GM12878 (cell line): ENCODE measurements around the gene COPG2. TPM values are rescaled to one million over a fixed set of nuclear protein-coding genes. Genes with fewer than 3 reads are reported as not detected.

Source experiments
- ATAC-seq: fragments of 200-7000 bp; cut with Tn5 transposase; 3 replicates; pipeline ENCODE4 v1.9.1; 2020; ENCODE audit warnings: mild to moderate bottlenecking, moderate library complexity
- BruUV-seq: library from RNA; stranded (reverse); fragments of 400-500 nt; replicated peaks from 2 replicates; lab custom pipeline; 2021; lab: Mats Ljungman, UMichigan
- CTCF ChIA-PET: fragments of 300-600 bp; sonication (Branson Sonifier 250); formaldehyde crosslinking; extraction: SDS; loops from one replicate; lab custom pipeline; 2021; ENCODE audit warnings: inconsistent platforms; lab: Yijun Ruan, JAX
- POLR2A ChIA-PET: fragments of 350-600 bp; formaldehyde crosslinking; extraction: SDS; loops from one replicate; lab custom pipeline; 2021; ENCODE audit warnings: inconsistent platforms; lab: Charles Lee
- RAD21 ChIA-PET: fragments of 300-600 bp; sonication (Branson Sonifier 250); formaldehyde crosslinking; loops from one replicate; lab custom pipeline; 2023; ENCODE audit warnings: antibody characterized with exemption; ENCODE audit not compliant: unreplicated experiment; lab: Charles Lee
- SMC1A ChIA-PET: fragments of 300-600 bp; sonication (Branson Sonifier 250); formaldehyde crosslinking; loops from one replicate; lab custom pipeline; 2023; ENCODE audit not compliant: unreplicated experiment, uncharacterized antibody; lab: Charles Lee
- DNase-seq: peaks from one replicate; pipeline ENCODE4 v3.0.0-alpha.2; 2011; ENCODE audit warnings: low read depth, low spot score
- FAIRE-seq: peaks from 3 replicates; lab custom pipeline; 2011; peaks lifted over from hg19 to GRCh38; lab: Jason Lieb, UNC
- H2AFZ ChIP-seq: 2 replicates; pipeline ENCODE4 v1.6.0; 2011; ENCODE audit warnings: low read depth, low read length, control low read depth; ENCODE audit not compliant: control insufficient read depth
- H3K27ac ChIP-seq: 2 replicates; pipeline ENCODE4 v1.5.1; 2011; ENCODE audit warnings: control low read depth; ENCODE audit not compliant: control insufficient read depth, insufficient read depth
- H3K27me3 ChIP-seq, 2 experiments: replicated peaks in 1 of 2; 2 replicates each; pipeline versions ENCODE4 v1.6.0 to v1.6.1; 2011; ENCODE audit warnings: low read length in 1 of 2; ENCODE audit not compliant: control insufficient read depth in 2 of 2, insufficient read depth in 2 of 2
- H3K36me3 ChIP-seq, 2 experiments: 2 replicates each; pipeline ENCODE4 v1.5.1; 2011; ENCODE audit warnings: low read length in 1 of 2; ENCODE audit not compliant: control insufficient read depth in 2 of 2, insufficient read depth in 2 of 2
- H3K4me1 ChIP-seq: 2 replicates; pipeline ENCODE4 v1.6.1; 2011; ENCODE audit warnings: mild to moderate bottlenecking, low read length, moderate library complexity, mixed read lengths; ENCODE audit not compliant: control insufficient read depth, insufficient read depth
- H3K4me2 ChIP-seq: 2 replicates; pipeline ENCODE4 v1.6.0; 2011; ENCODE audit warnings: control low read depth; ENCODE audit not compliant: control insufficient read depth, insufficient read depth
- H3K4me3 ChIP-seq: fragments of 200-600 bp; sonication (generic); 2 replicates; pipeline ENCODE4 v1.5.1; 2016
- H3K79me2 ChIP-seq: 2 replicates; pipeline ENCODE4 v1.6.0; 2011; ENCODE audit warnings: low read length; ENCODE audit not compliant: control insufficient read depth, insufficient read depth
- H3K9ac ChIP-seq: 2 replicates; pipeline ENCODE4 v1.8.0; 2011; ENCODE audit warnings: low read length, control low read depth, mixed read lengths; ENCODE audit not compliant: control insufficient read depth, insufficient read depth
- H3K9me3 ChIP-seq: replicated peaks from 3 replicates; pipeline ENCODE4 v1.5.1; 2011; ENCODE audit warnings: mild to moderate bottlenecking, low read length; ENCODE audit not compliant: control insufficient read depth, insufficient read depth
- H4K20me1 ChIP-seq: 2 replicates; pipeline ENCODE4 v1.6.0; 2011; ENCODE audit not compliant: control insufficient read depth, insufficient read depth
- ASH2L ChIP-seq: fragments of 300-600, 200-600 bp; sonication (generic); IDR thresholded peaks from 2 replicates; pipeline ENCODE4 v1.6.1; 2017; ENCODE audit warnings: low read depth, mild to moderate bottlenecking, borderline replicate concordance
- CREB1 ChIP-seq: IDR thresholded peaks from 2 replicates; pipeline ENCODE4 v1.6.1; 2012; ENCODE audit warnings: low read depth, mild to moderate bottlenecking, inconsistent platforms
- CREM ChIP-seq: IDR thresholded peaks from 2 replicates; pipeline ENCODE4 v1.6.1; 2014; ENCODE audit warnings: antibody characterized with exemption, low read depth
- IRF5 ChIP-seq: fragments of 450-650 bp; IDR thresholded peaks from 2 replicates; pipeline ENCODE4 v1.6.1; 2017; ENCODE audit warnings: borderline replicate concordance
- MAX ChIP-seq: IDR thresholded peaks from 2 replicates; pipeline ENCODE4 v1.6.1; 2012; ENCODE audit warnings: low read depth, low read length, improper control_type of control experiment
- MEF2A ChIP-seq: IDR thresholded peaks from 2 replicates; pipeline ENCODE4 v1.6.1; 2011; ENCODE audit warnings: low read depth, mild to moderate bottlenecking, low read length, moderate library complexity; ENCODE audit not compliant: insufficient read depth
- MXI1 ChIP-seq: fragments of 150-350 bp; IDR thresholded peaks from 2 replicates; pipeline ENCODE4 v1.6.1; 2011; ENCODE audit warnings: low read depth, mild to moderate bottlenecking, inconsistent platforms, low read length, improper control_type of control experiment
- NFIC ChIP-seq: IDR thresholded peaks from 2 replicates; pipeline ENCODE4 v1.6.1; 2012; ENCODE audit warnings: low read depth, mild to moderate bottlenecking, inconsistent platforms, low read length, moderate library complexity
- NR2F1 ChIP-seq: fragments of 450-650 bp; conservative IDR thresholded peaks from 2 replicates; pipeline ENCODE4 v1.6.1; 2017; ENCODE audit warnings: mild to moderate bottlenecking
- PBX3 ChIP-seq: IDR thresholded peaks from 2 replicates; pipeline ENCODE4 v1.6.1; 2011; ENCODE audit warnings: mild to moderate bottlenecking, low read depth, low read length, moderate library complexity; ENCODE audit not compliant: insufficient replicate concordance
- RAD21 ChIP-seq: IDR thresholded peaks from 2 replicates; pipeline ENCODE4 v1.6.1; 2011; ENCODE audit warnings: mild to moderate bottlenecking, low read depth, low read length, moderate library complexity; ENCODE audit not compliant: insufficient read depth
- SMARCA5 ChIP-seq: fragments of 450-650 bp; IDR thresholded peaks from 2 replicates; pipeline ENCODE4 v1.6.1; 2017; ENCODE audit warnings: mild to moderate bottlenecking
- YBX1 ChIP-seq: fragments of 450-650 bp; IDR thresholded peaks from 2 replicates; pipeline ENCODE4 v1.6.1; 2016; ENCODE audit warnings: antibody characterized with exemption
- ZNF207 ChIP-seq: fragments of 450-650 bp; IDR thresholded peaks from 2 replicates; pipeline ENCODE4 v1.6.1; 2014; ENCODE audit warnings: antibody characterized with exemption, mild to moderate bottlenecking, borderline replicate concordance
- ZNF24 ChIP-seq: fragments of 450-650 bp; IDR thresholded peaks from 2 replicates; pipeline ENCODE4 v1.6.1; 2017; ENCODE audit warnings: antibody characterized with exemption, mild to moderate bottlenecking
- WGBS: methylation state at CpG from one replicate; pipeline ENCODE4 v1.1.6; 2016; ENCODE audit warnings: low lambda C conversion rate; ENCODE audit not compliant: insufficient replicate concordance, insufficient coverage; ENCODE audit errors: missing lambda C conversion rate; 5-methylcytosine and 5-hydroxymethylcytosine counted together
- in situ Hi-C: fragments of 300-500 bp; cut with MboI; formaldehyde crosslinking; loops from 9 replicates; pipeline ENCODE4 v1.14.3; 2018; ENCODE audit warnings: mixed read lengths
- intact Hi-C: fragments of 100-400 bp; cut with micrococcal nuclease; formaldehyde crosslinking; loops from one replicate; pipeline ENCODE4 v1.14.2; 2022; ENCODE audit not compliant: unreplicated experiment
- polyA plus RNA-seq, 11 experiments: library from polyadenylated mRNA; depleted of rRNA in 4 of 11; unstranded in 6 of 11; stranded (reverse) in 5 of 11; fragments of >200 nt; fragmentation: Nextera tagmentation in 4 of 11; fragmentation: Illumina TruSeq in 1 of 11; extraction: Ambion mirVana in 4 of 11; extraction: Trizol in 1 of 11; gene quantifications; 1 replicate in 1 of 11; 2 replicates in 10 of 11; pipeline versions ENCODE4 v1.2.1 to v1.2.3, GENCODE V29; 2011 to 2016; ENCODE audit warnings: inconsistent platforms in 2 of 11, missing spikeins in 2 of 11, low read depth in 1 of 11
- total RNA-seq, 4 experiments: library from RNA; depleted of rRNA in 3 of 4; stranded (reverse); fragments of >200 nt in 3 of 4; fragmentation: Illumina TruSeq in 1 of 4; extraction: Trizol in 1 of 4; gene quantifications; 2 replicates each; pipeline versions ENCODE4 v1.2.1 to v1.2.3, GENCODE V29; 2013 to 2021
- TF ChIP-seq, protein P1 (sequence below): fragments of 450-650 bp; conservative IDR thresholded peaks from 2 replicates; pipeline ENCODE4 v1.6.1; 2017; ENCODE audit warnings: mild to moderate bottlenecking, moderate library complexity
- TF ChIP-seq, protein P2 (sequence below): fragments of 450-650 bp; IDR thresholded peaks from 2 replicates; pipeline ENCODE4 v1.6.1; 2017; ENCODE audit warnings: mild to moderate bottlenecking, moderate library complexity

The COPG2 gene
- total and polyA plus RNA-seq, 10 of the 15 experiments (the other 5 are each of a cell fraction or from before 2014, with no cell fraction given) = 3.4 to 37.8 (median 16.7) TPM

GRCh38 chr7:130481898-130482297 is 186.7 kb downstream of the COPG2 start:
- H3K27ac ChIP-seq = no peak overlapping the region
- no peaks in the 10 kb centered on the region for H3K79me2 ChIP-seq
- ChIA-PET SMC1A (interaction anchor here (0.9 kb wide), 1 partner anchor 276 kb away, joined by 4 read pairs; no protein-coding TSS in a partner anchor), RAD21 (no interaction called here), CTCF (interaction anchor here (0.8 kb wide), 1 partner anchor 276 kb away, joined by 3 read pairs; no protein-coding TSS in a partner anchor), POLR2A (no interaction called here)
- peaks cover 13% of the 10 kb centered on the region for H3K4me1 ChIP-seq
- H3K9me3 ChIP-seq = no peaks in the 10 kb centered on the region; the same call in 2 of the 3 replicates
- no peaks in the 10 kb centered on the region; a peak in 1 of 4 replicates for H3K27me3 ChIP-seq
- DNase-seq (no peak), FAIRE-seq (no peak), ATAC-seq (no peak)
- WGBS = 89% methylated on average over 1 of the region's 1 CpG
- H3K36me3 ChIP-seq = no peaks in the 10 kb centered on the region
- no peak overlapping the region for H3K9ac ChIP-seq
- H3K4me3 ChIP-seq = no peak overlapping the region
- H2AFZ ChIP-seq = no peak overlapping the region
- no peaks in the 10 kb centered on the region for H4K20me1 ChIP-seq
- no TSS peak for BruUV-seq
- no peak overlapping the region for H3K4me2 ChIP-seq
- in situ Hi-C loops (no loop called here), intact Hi-C loops (no loop called here)
- TF ChIP-seq YBX1 (no peak), MXI1 (no peak), NR2F1 (no peak), ASH2L (no peak), IRF5 (no peak), MEF2A (no peak), RAD21 (no peak), CREB1 (no peak), ZNF24 (no peak), CREM (no peak), MAX (no peak), ZNF207 (no peak), SMARCA5 (no peak), NFIC (no peak), PBX3 (no peak)
- TF ChIP-seq, protein P1, sequence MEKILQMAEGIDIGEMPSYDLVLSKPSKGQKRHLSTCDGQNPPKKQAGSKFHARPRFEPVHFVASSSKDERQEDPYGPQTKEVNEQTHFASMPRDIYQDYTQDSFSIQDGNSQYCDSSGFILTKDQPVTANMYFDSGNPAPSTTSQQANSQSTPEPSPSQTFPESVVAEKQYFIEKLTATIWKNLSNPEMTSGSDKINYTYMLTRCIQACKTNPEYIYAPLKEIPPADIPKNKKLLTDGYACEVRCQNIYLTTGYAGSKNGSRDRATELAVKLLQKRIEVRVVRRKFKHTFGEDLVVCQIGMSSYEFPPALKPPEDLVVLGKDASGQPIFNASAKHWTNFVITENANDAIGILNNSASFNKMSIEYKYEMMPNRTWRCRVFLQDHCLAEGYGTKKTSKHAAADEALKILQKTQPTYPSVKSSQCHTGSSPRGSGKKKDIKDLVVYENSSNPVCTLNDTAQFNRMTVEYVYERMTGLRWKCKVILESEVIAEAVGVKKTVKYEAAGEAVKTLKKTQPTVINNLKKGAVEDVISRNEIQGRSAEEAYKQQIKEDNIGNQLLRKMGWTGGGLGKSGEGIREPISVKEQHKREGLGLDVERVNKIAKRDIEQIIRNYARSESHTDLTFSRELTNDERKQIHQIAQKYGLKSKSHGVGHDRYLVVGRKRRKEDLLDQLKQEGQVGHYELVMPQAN = no peak
- TF ChIP-seq, protein P2, sequence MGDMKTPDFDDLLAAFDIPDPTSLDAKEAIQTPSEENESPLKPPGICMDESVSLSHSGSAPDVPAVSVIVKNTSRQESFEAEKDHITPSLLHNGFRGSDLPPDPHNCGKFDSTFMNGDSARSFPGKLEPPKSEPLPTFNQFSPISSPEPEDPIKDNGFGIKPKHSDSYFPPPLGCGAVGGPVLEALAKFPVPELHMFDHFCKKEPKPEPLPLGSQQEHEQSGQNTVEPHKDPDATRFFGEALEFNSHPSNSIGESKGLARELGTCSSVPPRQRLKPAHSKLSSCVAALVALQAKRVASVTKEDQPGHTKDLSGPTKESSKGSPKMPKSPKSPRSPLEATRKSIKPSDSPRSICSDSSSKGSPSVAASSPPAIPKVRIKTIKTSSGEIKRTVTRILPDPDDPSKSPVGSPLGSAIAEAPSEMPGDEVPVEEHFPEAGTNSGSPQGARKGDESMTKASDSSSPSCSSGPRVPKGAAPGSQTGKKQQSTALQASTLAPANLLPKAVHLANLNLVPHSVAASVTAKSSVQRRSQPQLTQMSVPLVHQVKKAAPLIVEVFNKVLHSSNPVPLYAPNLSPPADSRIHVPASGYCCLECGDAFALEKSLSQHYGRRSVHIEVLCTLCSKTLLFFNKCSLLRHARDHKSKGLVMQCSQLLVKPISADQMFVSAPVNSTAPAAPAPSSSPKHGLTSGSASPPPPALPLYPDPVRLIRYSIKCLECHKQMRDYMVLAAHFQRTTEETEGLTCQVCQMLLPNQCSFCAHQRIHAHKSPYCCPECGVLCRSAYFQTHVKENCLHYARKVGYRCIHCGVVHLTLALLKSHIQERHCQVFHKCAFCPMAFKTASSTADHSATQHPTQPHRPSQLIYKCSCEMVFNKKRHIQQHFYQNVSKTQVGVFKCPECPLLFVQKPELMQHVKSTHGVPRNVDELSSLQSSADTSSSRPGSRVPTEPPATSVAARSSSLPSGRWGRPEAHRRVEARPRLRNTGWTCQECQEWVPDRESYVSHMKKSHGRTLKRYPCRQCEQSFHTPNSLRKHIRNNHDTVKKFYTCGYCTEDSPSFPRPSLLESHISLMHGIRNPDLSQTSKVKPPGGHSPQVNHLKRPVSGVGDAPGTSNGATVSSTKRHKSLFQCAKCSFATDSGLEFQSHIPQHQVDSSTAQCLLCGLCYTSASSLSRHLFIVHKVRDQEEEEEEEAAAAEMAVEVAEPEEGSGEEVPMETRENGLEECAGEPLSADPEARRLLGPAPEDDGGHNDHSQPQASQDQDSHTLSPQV = no peak
